ENCODE data around the gene ASTN2.

DNA sequence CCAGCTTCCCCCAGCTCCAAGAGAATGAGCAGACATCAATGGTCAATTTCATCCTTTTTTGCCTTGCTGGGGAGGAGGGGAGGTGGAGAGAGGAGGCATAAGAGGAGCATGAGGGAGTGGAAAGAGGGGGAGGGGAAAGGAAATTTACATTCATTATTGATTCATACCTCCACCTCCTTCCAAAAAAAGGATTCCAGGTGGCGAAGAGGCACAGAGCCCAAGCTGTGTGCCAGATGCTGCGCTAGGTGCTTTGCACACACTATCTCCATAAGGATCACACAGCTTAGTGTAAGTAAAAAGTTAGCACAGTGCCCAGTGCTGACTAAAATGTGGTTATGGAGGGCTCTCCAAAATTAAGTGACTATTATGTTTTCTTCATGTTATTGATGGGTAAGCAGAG lies 11.0 kb downstream of the ASTN2 start:
- TF ChIP-seq, protein P1, sequence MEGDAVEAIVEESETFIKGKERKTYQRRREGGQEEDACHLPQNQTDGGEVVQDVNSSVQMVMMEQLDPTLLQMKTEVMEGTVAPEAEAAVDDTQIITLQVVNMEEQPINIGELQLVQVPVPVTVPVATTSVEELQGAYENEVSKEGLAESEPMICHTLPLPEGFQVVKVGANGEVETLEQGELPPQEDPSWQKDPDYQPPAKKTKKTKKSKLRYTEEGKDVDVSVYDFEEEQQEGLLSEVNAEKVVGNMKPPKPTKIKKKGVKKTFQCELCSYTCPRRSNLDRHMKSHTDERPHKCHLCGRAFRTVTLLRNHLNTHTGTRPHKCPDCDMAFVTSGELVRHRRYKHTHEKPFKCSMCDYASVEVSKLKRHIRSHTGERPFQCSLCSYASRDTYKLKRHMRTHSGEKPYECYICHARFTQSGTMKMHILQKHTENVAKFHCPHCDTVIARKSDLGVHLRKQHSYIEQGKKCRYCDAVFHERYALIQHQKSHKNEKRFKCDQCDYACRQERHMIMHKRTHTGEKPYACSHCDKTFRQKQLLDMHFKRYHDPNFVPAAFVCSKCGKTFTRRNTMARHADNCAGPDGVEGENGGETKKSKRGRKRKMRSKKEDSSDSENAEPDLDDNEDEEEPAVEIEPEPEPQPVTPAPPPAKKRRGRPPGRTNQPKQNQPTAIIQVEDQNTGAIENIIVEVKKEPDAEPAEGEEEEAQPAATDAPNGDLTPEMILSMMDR (IDR thresholded peaks at IDR 0.05) = no peak
- TF ChIP-seq POLR2A (IDR thresholded peaks at IDR 0.05) = no peak

Data from thyroid gland (tissue), 4 donors.